IMR-90 (cell line): ENCODE results near the gene KRT79. TPM values are rescaled to one million over a fixed set of nuclear protein-coding genes. Genes with fewer than 3 reads are reported as not detected.
A peak's percentile ranks its signal among the peaks of the same experiment; 100 is the strongest.

ENCODE experiments used
- ATAC-seq: fragments of 200-7000 bp; cut with Tn5 transposase; 2 replicates; pipeline ENCODE4 v1.9.1; 2020; ENCODE audit warnings: low read depth, mild to moderate bottlenecking, moderate library complexity
- BruUV-seq: library from RNA; stranded (reverse); fragments of 400-500 nt; replicated peaks from 2 replicates; lab custom pipeline; 2021; lab: Mats Ljungman, UMichigan
- CTCF ChIA-PET: fragments of 300-600 bp; formaldehyde crosslinking; extraction: SDS; loops from one replicate; lab custom pipeline; 2021; ENCODE audit warnings: antibody characterized with exemption; lab: Yijun Ruan, JAX
- POLR2A ChIA-PET: fragments of 300-600 bp; sonication (Branson Sonifier 250); formaldehyde crosslinking; loops from one replicate; lab custom pipeline; 2022; ENCODE audit warnings: antibody characterized with exemption; ENCODE audit not compliant: unreplicated experiment; lab: Charles Lee
- DNase-seq: peaks from one replicate; pipeline ENCODE4 v3.0.0; 2013
- H2AFZ ChIP-seq: replicated peaks from 2 replicates; pipeline ENCODE3; 2013; ENCODE audit warnings: low read length, mild to moderate bottlenecking; ENCODE audit not compliant: poor library complexity
- H2AK5ac ChIP-seq: 2 replicates; pipeline ENCODE4 v1.6.1; 2013; ENCODE audit warnings: low read depth, low read length, inconsistent platforms
- H2AK9ac ChIP-seq: replicated peaks from 2 replicates; pipeline ENCODE3; 2013; ENCODE audit warnings: mild to moderate bottlenecking, low read depth, low read length, moderate library complexity; ENCODE audit not compliant: poor library complexity
- H2BK120ac ChIP-seq: 2 replicates; pipeline ENCODE4 v1.6.1; 2013; ENCODE audit warnings: low read depth, low read length, inconsistent platforms
- H2BK15ac ChIP-seq: 3 replicates; pipeline ENCODE4 v1.6.1; 2013; ENCODE audit warnings: low read depth, low read length, inconsistent platforms
- H2BK20ac ChIP-seq: 2 replicates; pipeline ENCODE4 v1.6.1; 2013; ENCODE audit warnings: low read depth, mild to moderate bottlenecking, inconsistent platforms, low read length, moderate library complexity
- H2BK5ac ChIP-seq: 2 replicates; pipeline ENCODE4 v1.6.1; 2013; ENCODE audit warnings: mild to moderate bottlenecking, low read depth, low read length, inconsistent platforms; ENCODE audit not compliant: poor library complexity, severe bottlenecking
- H3K14ac ChIP-seq: replicated peaks from 2 replicates; pipeline ENCODE4 v1.6.1; 2013; ENCODE audit warnings: low read depth, low read length, inconsistent platforms
- H3K18ac ChIP-seq: 2 replicates; pipeline ENCODE4 v1.6.1; 2013; ENCODE audit warnings: low read depth, low read length, control low read depth
- H3K23ac ChIP-seq: 2 replicates; pipeline ENCODE4 v1.6.1; 2013; ENCODE audit warnings: low read depth, low read length, inconsistent platforms
- H3K27ac ChIP-seq: 2 replicates; pipeline ENCODE4 v1.5.1; 2013; ENCODE audit warnings: mild to moderate bottlenecking, control low read depth, low read length; ENCODE audit not compliant: insufficient read depth
- H3K27me3 ChIP-seq: 2 replicates; pipeline ENCODE4 v1.6.1; 2013; ENCODE audit warnings: low read length; ENCODE audit not compliant: control insufficient read depth, insufficient read depth
- H3K36me3 ChIP-seq: 2 replicates; pipeline ENCODE4 v1.6.1; 2013; ENCODE audit warnings: low read length, mixed read lengths; ENCODE audit not compliant: control insufficient read depth, insufficient read depth
- H3K4ac ChIP-seq: 2 replicates; pipeline ENCODE4 v1.6.1; 2013; ENCODE audit warnings: low read depth, low read length, inconsistent platforms
- H3K4me1 ChIP-seq: 2 replicates; pipeline ENCODE4 v1.6.1; 2013; ENCODE audit warnings: low read length, mixed read lengths; ENCODE audit not compliant: control insufficient read depth, insufficient read depth
- H3K4me2 ChIP-seq: 2 replicates; pipeline ENCODE4 v1.6.1; 2013; ENCODE audit warnings: low read depth, mild to moderate bottlenecking, control low read depth, low read length, moderate library complexity
- H3K4me3 ChIP-seq: 2 replicates; pipeline ENCODE4 v1.5.1; 2013; ENCODE audit warnings: low read depth, mild to moderate bottlenecking, control low read depth, low read length, moderate library complexity; ENCODE audit not compliant: insufficient read depth
- H3K56ac ChIP-seq: 2 replicates; pipeline ENCODE4 v1.6.1; 2013; ENCODE audit warnings: low read length, inconsistent platforms; ENCODE audit not compliant: insufficient read depth; ENCODE audit errors: extremely low read depth
- H3K79me1 ChIP-seq, 2 experiments: 2 replicates each; pipeline ENCODE4 v1.6.1; 2013; ENCODE audit warnings: low read length in 2 of 2, inconsistent platforms in 1 of 2, low read depth in 1 of 2
- H3K9ac ChIP-seq: 2 replicates; pipeline ENCODE4 v1.6.1; 2013; ENCODE audit warnings: low read depth, low read length, control low read depth
- H3K9me1 ChIP-seq: 2 replicates; pipeline ENCODE4 v1.6.1; 2013; ENCODE audit warnings: low read length, inconsistent platforms; ENCODE audit not compliant: insufficient read depth
- H3K9me3 ChIP-seq: 2 replicates; pipeline ENCODE4 v1.6.1; 2013; ENCODE audit warnings: low read length; ENCODE audit not compliant: control insufficient read depth, insufficient read depth
- H4K20me1 ChIP-seq: 2 replicates; pipeline ENCODE4 v1.6.1; 2013; ENCODE audit warnings: low read length, inconsistent platforms; ENCODE audit not compliant: insufficient read depth
- H4K5ac ChIP-seq: 2 replicates; pipeline ENCODE4 v1.6.1; 2013; ENCODE audit warnings: mild to moderate bottlenecking, low read depth, low read length, control low read depth
- H4K8ac ChIP-seq, 2 experiments: 2 replicates each; pipeline ENCODE4 v1.6.1; 2013; ENCODE audit warnings: low read depth in 2 of 2, low read length in 2 of 2, control low read depth in 1 of 2, inconsistent platforms in 1 of 2
- H4K91ac ChIP-seq: 2 replicates; pipeline ENCODE4 v1.6.1; 2013; ENCODE audit warnings: low read depth, low read length, inconsistent platforms; ENCODE audit not compliant: insufficient read depth
- BHLHE40 ChIP-seq: fragments of 150-350 bp; IDR thresholded peaks from 2 replicates; pipeline ENCODE4 v1.6.1; 2016; ENCODE audit warnings: mild to moderate bottlenecking, low read depth, low read length
- CEBPB ChIP-seq: IDR thresholded peaks from 2 replicates; pipeline ENCODE4 v1.6.1; 2012; ENCODE audit warnings: low read depth, low read length, improper control_type of control experiment
- CHD1 ChIP-seq: IDR thresholded peaks from 2 replicates; pipeline ENCODE4 v1.6.1; 2012; ENCODE audit warnings: low read depth, low read length, improper control_type of control experiment
- CTCF ChIP-seq: conservative IDR thresholded peaks from 2 replicates; pipeline ENCODE4 v1.5.1; 2012; ENCODE audit warnings: mild to moderate bottlenecking, low read depth, low read length, improper control_type of control experiment
- FOS ChIP-seq: fragments of 150-350 bp; IDR thresholded peaks from 2 replicates; pipeline ENCODE4 v1.6.1; 2016; ENCODE audit warnings: low read depth, low read length
- MAFK ChIP-seq: IDR thresholded peaks from 2 replicates; pipeline ENCODE4 v1.6.1; 2012; ENCODE audit warnings: low read depth, low read length, improper control_type of control experiment
- MAZ ChIP-seq: IDR thresholded peaks from 2 replicates; pipeline ENCODE4 v1.6.1; 2012; ENCODE audit warnings: low read depth, mild to moderate bottlenecking, low read length, improper control_type of control experiment, moderate library complexity, borderline replicate concordance
- MXI1 ChIP-seq: IDR thresholded peaks from 2 replicates; pipeline ENCODE4 v1.6.1; 2012; ENCODE audit warnings: low read depth, mild to moderate bottlenecking, low read length, moderate library complexity, borderline replicate concordance
- NFE2L2 ChIP-seq: fragments of 150-350 bp; IDR thresholded peaks from 2 replicates; pipeline ENCODE4 v1.6.1; 2016; ENCODE audit warnings: low read depth, mild to moderate bottlenecking, low read length
- RCOR1 ChIP-seq: IDR thresholded peaks from 2 replicates; pipeline ENCODE4 v1.6.1; 2012; ENCODE audit warnings: mild to moderate bottlenecking, low read length, improper control_type of control experiment; ENCODE audit not compliant: insufficient replicate concordance
- RFX5 ChIP-seq: IDR thresholded peaks from 2 replicates; pipeline ENCODE4 v1.8.0; 2012; ENCODE audit warnings: low read depth, mild to moderate bottlenecking, low read length, moderate library complexity
- SMC3 ChIP-seq: fragments of 150-350 bp; IDR thresholded peaks from 2 replicates; pipeline ENCODE4 v1.6.1; 2016; ENCODE audit warnings: low read depth, mild to moderate bottlenecking, antibody characterized with exemption, low read length, moderate library complexity
- WGBS, 2 experiments: methylation state at CpG; one replicate each; pipeline versions ENCODE4 v1.1.5 to v1.1.7; 2013; ENCODE audit warnings: missing lambda C conversion rate in 2 of 2; ENCODE audit not compliant: insufficient read length in 1 of 2; ENCODE audit errors: extremely low coverage in 2 of 2; 5-methylcytosine and 5-hydroxymethylcytosine counted together
- dilution Hi-C: fragments of 300-500 bp; cut with HindIII; formaldehyde crosslinking; loops from one replicate; pipeline ENCODE4 v1.14.3; 2018; ENCODE audit warnings: low sequenced_read_pairs; ENCODE audit not compliant: unreplicated experiment
- in situ Hi-C: fragments of 300-500 bp; cut with MboI; formaldehyde crosslinking; loops from 3 replicates; pipeline ENCODE4 v1.14.3; 2019; ENCODE audit warnings: low sequenced_read_pairs, inconsistent platforms, mixed read lengths
- intact Hi-C: fragments of 100-400 bp; cut with micrococcal nuclease; formaldehyde crosslinking; loops from 2 replicates; pipeline ENCODE4 v1.10.0; 2022
- polyA plus RNA-seq, 3 experiments: library from polyadenylated mRNA; depleted of rRNA; stranded (reverse); fragments of >200 nt; gene quantifications; 2 replicates each; pipeline ENCODE4 v1.2.3, GENCODE V29; 2012; ENCODE audit warnings: low replicate concordance in 1 of 3
- total RNA-seq: library from RNA; depleted of rRNA; stranded (reverse); fragments of >200 nt; gene quantifications from 2 replicates; pipeline ENCODE4 v1.2.3, GENCODE V29; 2012

KRT79 gene
- total and polyA plus RNA-seq, 2 of the 4 experiments (the other 2 are of a cell fraction), result under 0.01 to 0.24 TPM

GRCh38 chr12:52790427-52791270, 43.5 kb downstream of the KRT79 start (continued):
- TF ChIP-seq NFE2L2, result no peak

- ATAC-seq (no peak), DNase-seq (no peak)
- WGBS, 2 experiments, result 36% methylated on average over 22 of the region's 50 CpGs; no CpG with 5 or more reads in 1 of the 2 experiments
- CTCF ChIA-PET, result no interaction called here
- no peak overlapping the region for H3K56ac ChIP-seq
- H2BK5ac ChIP-seq, result no peak overlapping the region
- H3K18ac ChIP-seq, result no peak overlapping the region
- dilution Hi-C loops, result no loop called here
- H2AK5ac ChIP-seq, result no peak overlapping the region
- no peak overlapping the region for H3K23ac ChIP-seq
- no peak overlapping the region for H3K9ac ChIP-seq
- no peak overlapping the region for H3K4ac ChIP-seq
- no peaks in the 10 kb centered on the region for H3K9me1 ChIP-seq
- no peak overlapping the region for H2BK15ac ChIP-seq
- peak overlapping the region; percentile 64 for H2AFZ ChIP-seq
- H2BK120ac ChIP-seq, result no peak overlapping the region
- H2BK20ac ChIP-seq, result no peak overlapping the region
- no TSS peak for BruUV-seq
- no peak overlapping the region for H3K4me3 ChIP-seq
- no peaks in the 10 kb centered on the region for H3K79me1 ChIP-seq
- no peak overlapping the region for H4K91ac ChIP-seq
- intact Hi-C loops, result no loop called here
- H4K20me1 ChIP-seq, result no peaks in the 10 kb centered on the region
- H4K8ac ChIP-seq, result no peak overlapping the region
- POLR2A ChIA-PET, result no interaction called here
- no peak overlapping the region for H3K27ac ChIP-seq
- H3K4me1 ChIP-seq, result no peaks in the 10 kb centered on the region
- in situ Hi-C loops, result no loop called here
- no peaks in the 10 kb centered on the region for H3K36me3 ChIP-seq
- H3K9me3 ChIP-seq, result no peaks in the 10 kb centered on the region
- H3K27me3 ChIP-seq, result peaks cover 46% of the 10 kb centered on the region
- H4K5ac ChIP-seq, result no peak overlapping the region
- no peak for TF ChIP-seq SMC3
- no peak for TF ChIP-seq NFE2L2
- TF ChIP-seq RCOR1, result no peak
- no peak for TF ChIP-seq CEBPB
- no peak for TF ChIP-seq BHLHE40
- TF ChIP-seq CTCF, result no peak
- no peak for TF ChIP-seq FOS
- TF ChIP-seq CHD1, result no peak
- TF ChIP-seq RFX5, result no peak
- TF ChIP-seq MXI1, result no peak
- no peak for TF ChIP-seq MAZ
- TF ChIP-seq MAFK, result no peak
- no peak overlapping the region for H3K14ac ChIP-seq
- H3K4me2 ChIP-seq, result no peak overlapping the region
- no peak overlapping the region for H2AK9ac ChIP-seq
Measured at GRCh38 chr12:52789637-52790426, 44.3 kb downstream of the KRT79 start.
